ENCODE measurements around the gene RRAGA. TPM values are rescaled to one million over a fixed set of nuclear protein-coding genes. Genes with fewer than 3 reads are reported as not detected.

The RRAGA gene
- total RNA-seq, 4 donors from 2014 or later = 49.8 to 80.5 (median 54.6) TPM

DNA sequence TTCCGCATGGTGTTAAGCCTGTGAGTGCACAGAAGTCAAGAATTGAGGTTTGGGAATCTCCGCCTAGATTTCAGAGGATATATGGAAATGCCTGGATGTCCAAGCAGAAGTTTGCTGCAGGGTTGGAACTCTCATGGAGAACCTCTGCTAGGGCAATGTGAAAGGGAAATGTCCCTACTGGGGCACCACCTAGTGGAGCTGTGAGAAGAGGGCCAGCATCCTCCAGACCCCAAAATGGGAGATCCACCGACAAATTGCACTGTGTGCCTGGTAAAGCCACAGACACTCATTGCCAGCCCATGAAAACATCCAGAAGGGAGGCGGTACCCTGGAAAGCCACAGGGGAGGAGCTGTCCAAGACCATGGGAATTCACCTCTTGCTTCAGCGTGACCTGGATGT is 12.6 kb upstream of the RRAGA start:
- TF ChIP-seq CTCF (IDR thresholded peaks at IDR 0.05; ENCODE audit: low read depth) = no peak

GRCh38 chr9:19049917-19050636 is 850 bp downstream of the RRAGA start:
- TF ChIP-seq CTCF (IDR thresholded peaks at IDR 0.05; ENCODE audit: low read depth) = no peak

- TF ChIP-seq CTCF (IDR thresholded peaks at IDR 0.05; ENCODE audit: low read depth) = no peak
Observed at GRCh38 chr9:19050637-19051591, 1.7 kb downstream of the RRAGA start.

- TF ChIP-seq CTCF (IDR thresholded peaks at IDR 0.05; ENCODE audit: low read depth) = no peak
Observed at GRCh38 chr9:19057033-19057432, 7.8 kb downstream of the RRAGA start.

- TF ChIP-seq CTCF (IDR thresholded peaks at IDR 0.05; ENCODE audit: low read depth) = no peak
Observed at GRCh38 chr9:19074229-19074628, 25.0 kb downstream of the RRAGA start.

- no peak for TF ChIP-seq CTCF (IDR thresholded peaks at IDR 0.05; ENCODE audit: low read depth)
Observed at GRCh38 chr9:19074836-19075235, 25.6 kb downstream of the RRAGA start.

- TF ChIP-seq CTCF (IDR thresholded peaks at IDR 0.05; ENCODE audit: low read depth) = no peak
Observed at GRCh38 chr9:19085295-19085694, 36.1 kb downstream of the RRAGA start.

Measured in subcutaneous adipose tissue (tissue), 4 donors.